Measurements from ENCODE around the gene HTN1. TPM values are rescaled to one million over a fixed set of nuclear protein-coding genes. Genes with fewer than 3 reads are reported as not detected.

The HTN1 gene
- polyA plus RNA-seq, 3 donors, result not detected

GRCh38 chr4:70057651-70058050, 7.4 kb downstream of the HTN1 start:
- Mint-ChIP-seq H3K4me1 (no peaks in the 10 kb centered on the region), H3K9me3 (peaks cover 0 to 4% (median 0%) of the 10 kb centered on the region in 7 donors), H3K27me3 (ENCODE audit: low read depth in 3 of 3) (no peaks in the 10 kb centered on the region), H3K4me3 (no peak overlapping the region), H3K27ac (no peak overlapping the region), H3K36me3 (no peaks in the 10 kb centered on the region)
- Histone ChIP-seq H3K79me2 (ENCODE audit: insufficient read depth, low read length) (no peaks in the 10 kb centered on the region), H4K20me1 (ENCODE audit: insufficient read depth, low read length) (no peaks in the 10 kb centered on the region), H3K27ac (ENCODE audit: low read depth in 1 of 2, low read length in 2 of 2) (no peak overlapping the region), H3K9ac (ENCODE audit: insufficient read depth, low read length, poor library complexity, severe bottlenecking) (no peak overlapping the region), H3K36me3 (replicated peaks in 1 of 2; ENCODE audit: control insufficient read depth in 1 of 2, insufficient read depth in 2 of 2, low read length in 2 of 2) (no peaks in the 10 kb centered on the region), H3K4me2 (replicated peaks; ENCODE audit: extremely low read depth, low read length, poor library complexity, severe bottlenecking) (no peak overlapping the region), H3K4me3 (replicated peaks in 1 of 3; ENCODE audit: low read depth in 2 of 3, low read length in 3 of 3) (no peak overlapping the region), H2AFZ (ENCODE audit: insufficient read depth, low read depth, low read length, poor library complexity, severe bottlenecking) (no peak overlapping the region), H3K4me1 (ENCODE audit: control insufficient read depth in 1 of 2, insufficient read depth in 2 of 2, low read length in 2 of 2) (no peaks in the 10 kb centered on the region), H3K27me3 (ENCODE audit: control insufficient read depth in 2 of 2, insufficient read depth in 2 of 2, low read length in 2 of 2) (no peaks in the 10 kb centered on the region), H3K9me3 (replicated peaks in 1 of 2; ENCODE audit: control insufficient read depth in 1 of 2, insufficient read depth in 1 of 2, low read length in 2 of 2) (no peaks in the 10 kb centered on the region)
- intact Hi-C loops (cut with micrococcal nuclease), result no loop called here
- no CpG with 5 or more reads among the region's 1 CpG for WGBS (ENCODE audit: insufficient coverage)
- no peak for DNase-seq
- no peak for TF ChIP-seq CTCF (IDR thresholded peaks at IDR 0.05)

GRCh38 chr4:70059149-70059548, 8.9 kb downstream of the HTN1 start:
- Mint-ChIP-seq H3K9me3 (peaks cover 0 to 6% (median 0%) of the 10 kb centered on the region in 7 donors), H3K4me3 (no peak overlapping the region), H3K27me3 (ENCODE audit: low read depth in 3 of 3) (no peaks in the 10 kb centered on the region), H3K27ac (no peak overlapping the region), H3K36me3 (no peaks in the 10 kb centered on the region), H3K4me1 (no peaks in the 10 kb centered on the region)
- Histone ChIP-seq H3K27me3 (ENCODE audit: control insufficient read depth in 2 of 2, insufficient read depth in 2 of 2, low read length in 2 of 2) (no peaks in the 10 kb centered on the region), H4K20me1 (ENCODE audit: insufficient read depth, low read length) (no peaks in the 10 kb centered on the region), H3K36me3 (replicated peaks in 1 of 2; ENCODE audit: control insufficient read depth in 1 of 2, insufficient read depth in 2 of 2, low read length in 2 of 2) (no peaks in the 10 kb centered on the region), H3K4me2 (replicated peaks; ENCODE audit: extremely low read depth, low read length, poor library complexity, severe bottlenecking) (no peak overlapping the region), H3K9me3 (replicated peaks in 1 of 2; ENCODE audit: control insufficient read depth in 1 of 2, insufficient read depth in 1 of 2, low read length in 2 of 2) (no peaks in the 10 kb centered on the region), H3K9ac (ENCODE audit: insufficient read depth, low read length, poor library complexity, severe bottlenecking) (no peak overlapping the region), H2AFZ (ENCODE audit: insufficient read depth, low read depth, low read length, poor library complexity, severe bottlenecking) (no peak overlapping the region), H3K27ac (ENCODE audit: low read depth in 1 of 2, low read length in 2 of 2) (no peak overlapping the region), H3K79me2 (ENCODE audit: insufficient read depth, low read length) (no peaks in the 10 kb centered on the region), H3K4me3 (replicated peaks in 1 of 3; ENCODE audit: low read depth in 2 of 3, low read length in 3 of 3) (no peak overlapping the region), H3K4me1 (ENCODE audit: control insufficient read depth in 1 of 2, insufficient read depth in 2 of 2, low read length in 2 of 2) (no peaks in the 10 kb centered on the region)
- intact Hi-C loops (cut with micrococcal nuclease), result no loop called here
- DNase-seq, result no peak
- TF ChIP-seq CTCF (IDR thresholded peaks at IDR 0.05), result no peak
